GM18867 (cell line): ENCODE data around the gene POLD2.

Experiments
- ATAC-seq: cut with Tn5 transposase; IDR thresholded peaks from one replicate; pipeline ENCODE4 v1.9.1; 2021; ENCODE audit warnings: mild to moderate bottlenecking, moderate library complexity; ENCODE audit not compliant: unreplicated experiment

The POLD2 gene

DNA sequence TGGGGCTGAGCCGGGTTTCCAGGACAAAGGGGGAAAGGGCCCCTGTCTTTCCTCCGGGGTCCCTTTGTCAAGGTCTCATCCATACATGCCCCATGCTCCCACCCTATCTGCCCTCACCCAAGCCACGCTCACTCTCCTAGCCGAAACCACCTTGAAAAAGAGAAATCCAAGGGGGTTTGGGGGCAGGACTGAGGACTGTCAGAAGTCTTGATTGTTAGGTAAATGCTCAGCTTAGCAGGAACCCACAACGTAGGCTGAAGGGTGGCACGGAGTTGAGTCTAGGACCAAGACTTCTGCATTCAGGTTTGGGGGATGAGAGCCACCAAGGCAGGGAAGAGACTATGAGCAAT lies 57.3 kb downstream of the POLD2 start:
- no peak for ATAC-seq

DNA sequence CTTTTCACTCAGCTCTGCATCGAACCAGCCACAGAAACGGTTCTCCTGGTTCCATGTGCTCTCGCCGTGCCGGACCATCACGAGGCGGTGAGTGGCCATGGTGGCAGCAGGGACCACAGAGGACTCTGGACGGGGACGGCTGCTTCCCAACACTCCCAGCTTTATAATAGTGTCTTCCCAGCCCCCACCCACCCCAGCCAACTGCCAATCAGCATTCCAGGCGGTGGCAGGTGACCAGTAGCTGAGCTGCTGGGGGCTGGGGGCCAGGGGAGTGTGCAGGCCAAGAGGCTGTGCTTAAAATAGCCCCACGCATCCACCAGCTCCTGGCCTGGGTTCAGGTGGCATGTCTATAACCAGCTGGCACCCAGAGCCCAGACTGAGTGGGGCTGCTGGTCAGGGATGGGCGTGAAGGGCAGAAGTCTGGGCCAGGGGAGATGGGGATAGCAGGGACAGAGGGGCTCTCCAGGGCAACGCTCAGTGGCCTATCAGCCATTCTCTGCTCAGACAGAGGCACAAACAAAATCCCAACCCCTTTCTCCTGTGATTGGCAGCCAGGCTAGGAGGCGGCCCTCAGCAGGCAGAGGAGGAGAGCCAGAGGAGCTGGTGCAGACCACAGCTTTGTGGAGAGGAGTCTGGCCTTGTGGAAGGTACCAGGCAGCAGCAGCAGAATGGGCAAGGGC lies 57.8 kb downstream of the POLD2 start, which contains the start of gene PGAM2:
Gene PGAM2 (minus strand): TSS at position 137 of the 680 bp plus-strand sequence. CDS start 38 bp downstream, at position 99.
- ATAC-seq = no peak

DNA sequence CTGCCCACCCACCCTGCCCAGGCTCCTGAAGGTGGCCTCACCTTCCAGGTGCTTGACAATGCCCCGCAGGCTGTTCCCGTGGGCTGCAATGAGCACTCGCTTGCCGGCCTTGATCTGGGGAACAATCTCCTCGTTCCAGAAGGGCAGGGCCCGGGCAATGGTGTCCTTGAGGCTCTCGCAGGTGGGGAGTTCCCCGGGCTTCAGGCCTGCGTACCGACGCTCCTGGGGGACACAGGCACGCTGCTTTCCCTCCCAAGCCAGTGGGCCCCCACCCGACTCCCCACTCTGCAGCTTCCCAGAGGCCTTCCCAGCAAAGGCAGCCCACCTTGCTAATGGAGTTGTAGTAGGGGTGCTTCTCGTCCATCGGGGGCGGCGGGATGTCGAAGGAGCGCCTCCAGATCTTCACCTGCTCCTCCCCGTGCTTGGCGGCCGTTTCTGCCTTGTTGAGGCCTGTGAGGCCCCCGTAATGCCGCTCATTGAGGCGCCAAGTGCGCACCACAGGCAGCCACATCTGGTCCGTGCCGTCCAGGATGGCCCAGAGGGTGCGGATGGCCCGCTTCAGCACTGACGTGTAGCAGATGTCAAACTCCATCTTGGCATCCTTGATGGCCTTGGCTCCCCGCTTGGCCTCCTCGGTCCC lies 58.4 kb downstream of the POLD2 start:
- no peak for ATAC-seq
